Activated T-cell treated with anti-CD3 and anti-CD28 coated beads, Interleukin-2, amount 50 U/mL, for 4 hours (primary cell): ENCODE data around the gene ELFN1. TPM values are rescaled to one million over a fixed set of nuclear protein-coding genes. Genes with fewer than 3 reads are reported as not detected.

Experiments
- ATAC-seq, 2 donors: fragments of 200-7000 bp; cut with Tn5 transposase; one replicate each; pipeline ENCODE4 v1.10.0; 2021
- DNase-seq: peaks from one replicate; pipeline ENCODE4 v3.0.0-alpha.2; 2020
- H3K27me3 Mint-ChIP-seq: one replicate; pipeline ENCODE4 v1.8.0; 2021; ENCODE audit warnings: low read depth, mixed read lengths
- H3K36me3 Mint-ChIP-seq: one replicate; pipeline ENCODE4 v1.8.0; 2022; ENCODE audit warnings: mixed read lengths; ENCODE audit not compliant: insufficient read depth
- H3K4me1 Mint-ChIP-seq: one replicate; pipeline ENCODE4 v1.8.0; 2021; ENCODE audit warnings: low read depth, mixed read lengths
- H3K4me3 Mint-ChIP-seq: one replicate; pipeline ENCODE4 v1.8.0; 2021; ENCODE audit warnings: mild to moderate bottlenecking, moderate library complexity, mixed read lengths
- H3K9me3 Mint-ChIP-seq: one replicate; pipeline ENCODE4 v1.8.0; 2021; ENCODE audit warnings: mixed read lengths
- total RNA-seq, 3 donors: library from RNA; stranded (reverse); gene quantifications; one replicate each; pipeline ENCODE4 v1.2.1, GENCODE V29; 2021

ELFN1 gene
- total RNA-seq, 3 donors from 2014 or later = 0.11 to 0.13 (median 0.13) TPM

DNA sequence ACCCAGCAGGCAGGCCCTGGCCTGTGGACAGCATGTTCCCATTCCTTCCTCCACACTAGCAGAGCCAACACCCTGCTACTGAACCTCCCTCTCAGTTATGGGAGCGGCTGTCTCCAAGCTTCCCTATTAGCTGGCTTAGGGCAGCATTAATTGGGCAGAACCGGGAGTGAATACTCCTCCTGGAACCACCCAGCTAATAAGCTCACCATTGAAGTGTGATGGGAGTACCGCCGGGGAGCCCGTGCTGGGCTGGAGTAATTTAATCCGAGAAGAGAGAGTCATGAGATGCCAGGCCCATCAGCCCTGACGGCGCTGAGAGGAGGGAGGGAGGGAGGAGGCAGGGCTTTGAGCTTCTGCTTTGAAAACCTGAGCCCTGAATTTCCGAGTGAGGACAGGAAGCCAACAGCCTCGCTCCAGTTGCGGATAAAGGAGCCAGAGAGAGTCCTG lies 31.8 kb upstream of the ELFN1 start:
- DNase-seq (no peak), ATAC-seq (no peak)
- H3K27me3 Mint-ChIP-seq = peaks cover 10% of the 10 kb centered on the region
- H3K4me1 Mint-ChIP-seq = no peaks in the 10 kb centered on the region
- H3K9me3 Mint-ChIP-seq = peaks cover 14% of the 10 kb centered on the region
- no peaks in the 10 kb centered on the region for H3K36me3 Mint-ChIP-seq
- no peak overlapping the region for H3K4me3 Mint-ChIP-seq

DNA sequence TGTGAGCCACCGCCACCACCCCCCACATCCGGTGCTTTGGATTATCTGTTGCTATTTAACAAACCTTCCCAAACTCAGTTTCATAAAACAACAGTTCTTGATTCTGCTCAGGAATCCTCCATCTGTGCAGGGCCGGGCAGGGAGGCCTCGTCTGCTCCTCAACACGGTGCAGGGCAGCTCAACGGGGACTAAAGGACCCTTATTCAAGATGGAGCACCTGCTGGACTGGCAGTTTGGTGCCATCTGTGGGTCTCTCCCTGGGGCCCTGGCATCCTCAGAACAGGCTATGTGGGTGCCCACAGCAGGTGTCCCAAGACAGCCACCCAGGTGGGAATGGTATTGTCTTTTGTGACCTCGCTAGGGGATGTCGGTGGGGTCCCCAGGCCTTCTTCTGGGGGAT lies 31.0 kb upstream of the ELFN1 start:
- Mint-ChIP-seq H3K27me3 (peaks cover 10% of the 10 kb centered on the region), H3K4me1 (no peaks in the 10 kb centered on the region), H3K9me3 (peaks cover 14% of the 10 kb centered on the region), H3K4me3 (no peak overlapping the region), H3K36me3 (no peaks in the 10 kb centered on the region)
- no peak for DNase-seq
- no peak for ATAC-seq

DNA sequence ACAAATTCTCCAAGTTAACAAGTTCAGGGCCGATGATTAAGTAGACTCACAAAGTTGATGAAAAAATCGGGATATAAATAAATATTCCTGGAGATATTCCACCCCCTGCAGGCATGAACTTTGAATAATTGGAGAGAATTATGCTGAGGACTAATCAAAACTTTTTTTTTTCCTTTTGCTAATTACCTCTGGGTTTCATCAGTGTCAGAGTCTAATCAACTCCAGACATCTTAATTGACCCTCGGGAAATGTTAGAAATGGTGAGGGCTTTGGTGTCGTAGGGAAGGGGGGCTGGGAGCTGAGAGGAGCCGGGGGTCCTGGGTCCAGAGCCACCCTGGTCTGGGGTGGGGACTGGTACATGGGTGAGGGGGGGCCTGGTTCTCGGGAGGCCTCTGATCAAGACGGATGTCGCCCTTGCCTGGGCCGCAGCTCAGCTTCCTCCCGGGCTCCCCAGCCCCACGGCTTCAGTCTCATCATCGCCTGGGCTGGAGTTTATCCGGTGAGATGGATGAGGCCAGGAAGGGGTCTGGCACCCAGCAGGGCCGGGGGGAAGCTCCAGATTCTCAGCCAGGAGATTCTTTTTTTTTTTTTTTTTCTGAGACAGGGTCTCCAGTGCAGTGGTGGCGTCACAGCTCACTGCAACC lies 30.4 kb upstream of the ELFN1 start:
- H3K4me3 Mint-ChIP-seq = no peak overlapping the region
- no peak for DNase-seq
- peaks cover 5% of the 10 kb centered on the region for H3K27me3 Mint-ChIP-seq
- H3K4me1 Mint-ChIP-seq = no peaks in the 10 kb centered on the region
- peaks cover 11% of the 10 kb centered on the region for H3K9me3 Mint-ChIP-seq
- H3K36me3 Mint-ChIP-seq = no peaks in the 10 kb centered on the region
- no peak for ATAC-seq

DNA sequence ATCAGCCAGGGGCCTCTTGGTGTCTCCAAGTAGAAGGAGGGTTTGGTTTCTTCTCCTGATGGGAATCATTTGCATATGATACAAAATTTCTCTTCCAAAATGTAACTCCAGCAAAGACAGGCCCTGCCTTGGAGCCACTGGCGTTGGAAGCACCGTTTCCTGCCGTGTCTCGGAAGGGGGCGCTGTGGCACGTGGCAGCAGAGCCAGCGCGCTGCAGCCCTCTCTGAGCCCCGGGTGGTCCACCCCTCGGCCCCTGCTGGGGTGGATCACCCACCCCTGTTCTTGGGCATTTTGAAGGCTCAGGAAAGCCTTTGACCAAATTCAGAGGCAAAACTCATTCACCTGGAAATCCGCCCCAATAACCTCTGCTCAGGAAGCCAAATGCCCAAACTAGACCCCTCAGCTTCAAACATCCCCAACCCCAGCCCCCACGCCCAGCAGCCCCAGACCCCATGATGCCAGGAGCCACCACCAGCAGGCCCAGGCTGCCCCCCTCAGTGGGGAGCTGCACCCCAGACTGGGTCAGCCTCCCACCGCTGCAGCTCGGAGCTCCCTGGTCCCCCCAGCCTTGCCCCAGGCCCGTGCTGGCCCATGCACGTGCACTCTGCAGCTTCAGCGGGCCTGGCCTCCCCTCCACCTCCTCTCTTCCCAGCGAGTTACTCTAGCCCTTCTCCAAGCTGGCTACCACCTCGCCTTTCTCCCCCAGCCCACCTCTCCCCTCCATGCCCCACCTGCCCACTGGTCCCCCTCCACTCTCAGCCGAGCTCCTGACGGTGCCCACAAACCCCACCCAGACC lies 29.5 kb upstream of the ELFN1 start:
- ATAC-seq (no peak), DNase-seq (no peak)
- peaks cover 8% of the 10 kb centered on the region for H3K27me3 Mint-ChIP-seq

DNA sequence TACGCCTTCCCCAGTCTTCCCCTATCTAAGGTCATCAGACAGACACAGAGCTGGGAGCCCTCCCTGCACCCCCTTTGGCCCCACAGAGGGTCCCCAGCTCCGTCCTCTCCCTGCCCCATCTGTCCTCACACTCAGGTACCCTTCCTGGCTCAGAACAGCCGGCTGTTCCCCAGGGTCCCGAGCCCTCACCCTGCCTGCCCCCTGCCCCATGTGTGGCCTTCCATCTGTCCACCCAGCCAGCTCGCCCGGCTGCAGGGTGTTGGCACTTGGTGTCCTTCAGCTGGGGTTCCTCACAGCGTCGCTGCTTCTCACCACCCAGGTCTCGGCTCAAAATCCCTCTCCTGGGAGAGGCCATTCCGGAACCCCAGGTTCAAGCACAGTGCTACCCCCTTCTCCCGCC lies 28.9 kb upstream of the ELFN1 start:
- ATAC-seq (no peak), DNase-seq (no peak)
- peaks cover 8% of the 10 kb centered on the region for H3K27me3 Mint-ChIP-seq
- peaks cover 4% of the 10 kb centered on the region for H3K9me3 Mint-ChIP-seq
- H3K4me3 Mint-ChIP-seq = no peak overlapping the region
- no peaks in the 10 kb centered on the region for H3K4me1 Mint-ChIP-seq
- H3K36me3 Mint-ChIP-seq = no peaks in the 10 kb centered on the region

More for the DNA sequence above, 29.5 kb upstream of the ELFN1 start:
- Mint-ChIP-seq H3K4me1 (no peaks in the 10 kb centered on the region), H3K9me3 (peaks cover 9% of the 10 kb centered on the region), H3K4me3 (no peak overlapping the region), H3K36me3 (no peaks in the 10 kb centered on the region)

DNA sequence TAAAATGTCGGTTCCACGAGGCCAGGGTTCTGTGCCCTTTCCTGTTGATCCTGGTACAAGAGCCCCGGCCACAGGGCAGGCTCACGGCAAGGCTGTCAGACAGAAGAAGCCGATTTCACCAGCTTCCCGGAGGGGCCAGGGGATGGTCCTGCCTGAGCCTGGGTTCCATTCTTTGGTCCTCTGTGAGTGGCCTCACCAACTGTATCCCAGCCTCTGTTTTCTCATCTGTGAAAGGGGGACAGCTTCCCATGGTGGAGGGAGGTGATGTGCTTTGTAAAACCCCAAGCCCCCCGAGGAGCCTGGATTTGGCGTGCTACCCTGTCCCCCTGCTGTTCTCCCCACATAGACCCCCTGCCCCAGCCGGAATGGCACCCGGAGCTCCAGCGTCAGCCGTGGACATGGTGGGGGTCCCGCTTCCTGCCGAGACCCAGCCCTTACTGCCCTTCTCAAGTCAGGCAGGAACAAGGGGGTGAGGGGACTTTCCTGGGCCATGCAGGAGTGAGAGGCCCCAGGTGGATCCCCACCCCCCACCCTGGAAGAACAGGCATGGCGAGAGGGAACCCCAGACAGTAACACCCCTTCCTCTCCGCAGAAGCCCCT lies 28.3 kb upstream of the ELFN1 start:
- DNase-seq (no peak), ATAC-seq (no peak)
- H3K36me3 Mint-ChIP-seq = no peaks in the 10 kb centered on the region
- no peaks in the 10 kb centered on the region for H3K4me1 Mint-ChIP-seq
- peaks cover 4% of the 10 kb centered on the region for H3K9me3 Mint-ChIP-seq
- H3K27me3 Mint-ChIP-seq = peaks cover 8% of the 10 kb centered on the region
- no peak overlapping the region for H3K4me3 Mint-ChIP-seq

DNA sequence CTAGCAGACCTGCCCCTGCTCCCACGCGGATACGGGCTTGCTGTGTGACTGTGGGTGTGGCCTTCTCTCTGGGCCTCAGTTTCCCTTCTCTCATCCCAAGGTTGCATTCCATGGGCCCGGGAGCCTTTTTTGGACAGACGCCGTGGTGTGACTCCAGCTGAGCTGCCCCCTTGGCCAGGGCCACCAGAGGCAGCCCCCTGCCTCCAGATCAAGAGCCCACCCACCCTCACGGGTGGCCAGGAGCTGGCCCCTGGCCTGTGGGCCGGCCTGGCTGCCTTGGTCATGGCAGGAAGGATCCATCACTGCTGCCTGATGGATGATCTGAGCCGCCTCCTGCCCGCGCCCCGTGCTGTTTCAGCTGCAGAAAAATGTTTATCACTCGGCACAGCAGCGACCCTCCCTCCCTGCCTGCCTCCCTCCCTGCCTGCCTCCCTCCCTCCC lies 27.8 kb upstream of the ELFN1 start:
- DNase-seq = no peak
- peaks cover under 1% of the 10 kb centered on the region for H3K9me3 Mint-ChIP-seq
- peaks cover 8% of the 10 kb centered on the region for H3K27me3 Mint-ChIP-seq
- H3K36me3 Mint-ChIP-seq = no peaks in the 10 kb centered on the region
- H3K4me1 Mint-ChIP-seq = no peaks in the 10 kb centered on the region
- ATAC-seq = no peak
- no peak overlapping the region for H3K4me3 Mint-ChIP-seq

DNA sequence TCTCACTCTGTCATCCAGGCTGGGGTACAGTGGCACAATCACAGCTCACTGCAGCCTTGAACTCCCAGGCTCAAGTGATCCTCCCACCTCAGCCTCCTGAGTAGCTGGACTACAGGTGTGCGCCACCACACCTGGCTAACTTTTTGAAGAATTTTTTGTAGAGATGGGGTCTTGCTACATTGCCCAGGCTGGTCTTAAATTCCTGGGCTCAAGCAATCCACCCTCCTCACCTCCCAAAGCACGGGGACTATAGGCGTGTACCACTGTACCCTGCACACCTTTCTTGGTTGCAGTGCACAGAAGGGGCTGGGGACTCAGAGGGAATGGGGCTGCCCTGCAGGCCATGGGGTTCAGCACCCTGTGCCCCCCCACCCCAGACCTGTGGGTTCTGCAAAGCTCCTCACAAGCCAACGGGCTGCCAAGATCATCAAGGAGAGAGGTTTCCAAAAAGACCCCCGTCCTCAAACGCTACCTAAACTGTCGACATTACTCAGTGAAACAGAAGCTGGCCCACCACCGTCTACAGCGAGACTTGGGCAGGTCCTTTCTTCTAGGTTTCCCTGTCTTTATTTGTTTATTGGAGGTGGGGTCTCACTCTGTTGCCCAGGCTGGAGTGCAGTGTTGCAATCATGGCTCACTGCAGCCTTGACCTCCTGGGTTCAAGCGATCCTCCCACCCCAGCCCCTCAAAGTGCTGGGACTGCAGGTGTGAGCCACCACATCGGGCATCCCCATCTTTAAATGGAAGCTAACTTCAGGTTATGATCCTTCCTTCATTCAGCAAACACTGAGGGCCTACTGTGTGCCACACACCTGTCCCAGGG lies 26.6 kb upstream of the ELFN1 start:
- H3K36me3 Mint-ChIP-seq = no peaks in the 10 kb centered on the region
- ATAC-seq (no peak), DNase-seq (no peak)
- H3K27me3 Mint-ChIP-seq = peaks cover 11% of the 10 kb centered on the region
- H3K4me1 Mint-ChIP-seq = no peaks in the 10 kb centered on the region
- H3K9me3 Mint-ChIP-seq = no peaks in the 10 kb centered on the region
- H3K4me3 Mint-ChIP-seq = no peak overlapping the region

DNA sequence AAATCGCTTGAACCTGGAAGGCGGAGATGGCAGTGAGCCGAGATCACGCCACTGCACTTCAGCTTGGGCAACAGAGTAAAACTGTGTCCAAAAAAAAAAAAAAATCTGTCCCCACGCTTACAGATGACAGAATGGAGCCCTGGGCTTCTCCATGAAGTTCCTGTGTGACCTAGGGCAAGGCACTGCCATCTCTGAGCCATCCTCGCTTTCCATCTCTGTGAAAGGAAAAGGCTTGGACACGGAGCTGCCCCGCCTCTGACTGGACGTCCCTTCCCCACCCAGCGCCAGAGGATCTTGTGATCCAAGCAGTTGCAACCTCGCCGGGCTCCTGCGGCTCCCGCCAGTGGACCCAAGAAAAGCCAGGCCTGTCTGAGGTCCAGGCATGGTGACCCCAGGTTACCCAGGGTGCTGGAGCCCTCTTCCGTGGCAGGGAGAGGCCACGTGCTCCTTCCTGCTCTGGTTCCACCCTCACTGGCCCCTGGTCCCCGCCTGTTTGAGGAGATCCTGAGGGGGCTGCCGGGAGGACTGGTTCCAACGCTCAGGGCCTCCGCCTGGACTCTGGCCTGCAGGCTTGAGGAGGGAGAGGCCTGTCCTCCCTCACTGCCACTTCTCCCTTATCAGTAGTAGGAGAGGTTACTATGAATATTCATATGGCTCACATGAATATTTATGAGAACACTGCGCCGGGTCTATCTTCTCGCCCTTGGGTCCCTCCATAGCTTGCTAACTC lies 25.6 kb upstream of the ELFN1 start:
- DNase-seq (no peak), ATAC-seq (no peak)
- peaks cover 12% of the 10 kb centered on the region for H3K27me3 Mint-ChIP-seq
- no peaks in the 10 kb centered on the region for H3K36me3 Mint-ChIP-seq
- H3K4me1 Mint-ChIP-seq = no peaks in the 10 kb centered on the region
- H3K4me3 Mint-ChIP-seq = no peak overlapping the region
- no peaks in the 10 kb centered on the region for H3K9me3 Mint-ChIP-seq

DNA sequence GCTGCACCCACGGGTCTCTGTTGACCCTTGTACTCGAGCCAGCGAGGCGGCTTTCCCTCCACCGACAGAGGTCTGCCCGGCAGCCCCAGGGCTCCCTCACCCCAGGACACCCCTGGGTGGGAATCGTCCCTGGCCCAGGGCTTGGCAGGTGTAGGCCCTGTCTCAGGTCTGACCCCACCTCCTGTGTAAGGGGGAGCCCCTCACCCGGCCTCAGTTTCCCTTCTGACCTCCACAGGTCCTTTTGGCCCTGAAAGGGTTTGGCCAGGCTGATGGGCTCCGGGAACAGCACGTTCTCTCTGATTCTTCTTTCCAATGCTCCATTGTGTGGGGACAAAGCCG lies 25.0 kb upstream of the ELFN1 start:
- H3K36me3 Mint-ChIP-seq = no peaks in the 10 kb centered on the region
- DNase-seq = no peak
- peaks cover 16% of the 10 kb centered on the region for H3K27me3 Mint-ChIP-seq
- no peak overlapping the region for H3K4me3 Mint-ChIP-seq
- ATAC-seq = no peak
- H3K9me3 Mint-ChIP-seq = no peaks in the 10 kb centered on the region
- no peaks in the 10 kb centered on the region for H3K4me1 Mint-ChIP-seq

DNA sequence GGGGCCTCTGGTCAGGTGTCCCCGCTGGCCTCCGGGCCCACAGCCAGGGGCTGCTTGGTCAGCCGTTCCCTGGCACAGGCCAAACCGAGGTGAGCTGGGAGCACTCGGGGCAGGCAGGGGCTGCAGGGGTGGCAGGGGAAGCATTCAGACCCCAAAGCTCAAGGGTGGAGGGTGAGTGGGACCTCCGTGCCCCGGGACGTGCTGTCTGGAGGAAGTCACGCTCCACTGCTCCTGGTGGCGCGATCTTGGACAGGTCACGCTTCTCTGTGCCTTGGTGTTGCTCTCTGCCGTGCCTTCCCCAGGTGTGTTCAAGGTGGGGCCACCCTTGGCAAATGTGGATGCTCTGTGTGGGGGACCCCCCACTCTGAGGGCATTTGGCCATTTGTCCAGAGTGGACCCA lies 24.6 kb upstream of the ELFN1 start:
- no peak for DNase-seq
- Mint-ChIP-seq H3K27me3 (peaks cover 17% of the 10 kb centered on the region), H3K9me3 (no peaks in the 10 kb centered on the region), H3K4me3 (no peak overlapping the region), H3K4me1 (no peaks in the 10 kb centered on the region), H3K36me3 (no peaks in the 10 kb centered on the region)
- no peak for ATAC-seq

DNA sequence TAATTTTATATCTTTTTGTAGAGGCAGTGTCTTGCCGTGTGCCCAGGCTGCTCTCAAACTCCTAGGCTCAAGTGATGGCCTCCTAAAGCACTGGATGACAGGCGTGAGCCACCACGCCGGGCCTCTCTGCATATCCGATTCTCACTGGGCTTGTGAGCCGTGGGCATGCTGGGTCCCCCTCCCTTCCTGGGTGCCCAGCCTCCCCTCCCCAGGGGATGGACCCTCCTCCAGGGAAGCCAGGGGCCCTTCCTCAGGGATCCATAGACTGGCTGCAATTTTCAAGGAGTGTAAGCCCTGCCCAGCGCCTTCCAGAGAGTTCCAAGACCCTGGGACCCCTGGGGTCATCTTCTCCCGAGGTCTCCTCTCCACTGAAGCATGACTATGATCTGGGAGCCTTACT lies 23.7 kb upstream of the ELFN1 start:
- peaks cover 17% of the 10 kb centered on the region for H3K27me3 Mint-ChIP-seq

DNA sequence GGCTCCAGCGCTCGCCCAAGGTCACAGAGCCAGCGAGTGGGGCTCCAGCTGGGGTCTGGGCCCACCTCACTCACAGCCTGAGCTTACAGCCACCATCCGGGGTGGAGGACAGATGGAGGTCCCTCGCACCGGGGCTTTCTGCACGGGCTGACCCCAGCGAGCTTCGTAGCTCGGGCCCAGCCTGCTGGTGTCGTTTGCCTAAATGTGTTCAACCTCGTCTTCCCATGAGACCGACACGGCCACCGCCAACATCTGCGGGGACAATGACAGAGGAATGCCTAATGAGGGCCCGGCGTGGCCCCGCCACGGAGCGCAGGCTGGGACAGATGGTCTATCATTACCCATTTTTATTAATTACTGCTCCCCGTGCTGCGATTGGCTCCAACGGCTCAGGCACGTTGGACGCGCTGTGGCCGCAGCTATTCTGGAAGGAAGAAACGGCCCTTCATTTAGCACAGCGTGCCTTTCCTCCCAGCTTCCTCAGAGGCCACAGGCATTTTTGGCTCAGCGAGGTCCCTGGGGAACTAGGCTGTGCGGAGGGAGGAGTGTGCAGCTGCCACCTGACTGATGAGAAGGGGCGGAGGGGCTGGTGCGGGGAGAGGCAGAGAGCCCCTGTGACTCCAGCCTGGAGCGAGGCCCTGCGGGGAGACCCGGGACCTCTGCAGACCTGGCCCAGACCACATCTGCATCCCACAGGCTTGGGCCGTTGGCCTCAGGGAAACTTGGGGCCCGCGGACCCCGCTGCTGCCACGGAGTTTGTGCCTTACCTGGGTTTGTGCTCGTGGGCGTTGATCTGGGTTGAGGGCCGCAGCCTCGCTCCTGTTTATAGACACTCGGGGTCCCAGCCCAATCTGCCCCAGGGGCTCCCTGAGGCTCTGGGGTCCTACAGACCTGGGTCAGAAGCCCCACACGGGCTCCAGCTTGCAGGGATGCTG lies 22.9 kb upstream of the ELFN1 start:
- H3K4me3 Mint-ChIP-seq = no peak overlapping the region
- ATAC-seq (no peak), DNase-seq (no peak)
- no peaks in the 10 kb centered on the region for H3K9me3 Mint-ChIP-seq
- no peaks in the 10 kb centered on the region for H3K4me1 Mint-ChIP-seq
- peaks cover 17% of the 10 kb centered on the region for H3K27me3 Mint-ChIP-seq
- H3K36me3 Mint-ChIP-seq = no peaks in the 10 kb centered on the region

More for the DNA sequence above, 23.7 kb upstream of the ELFN1 start:
- no peaks in the 10 kb centered on the region for H3K36me3 Mint-ChIP-seq
- H3K4me3 Mint-ChIP-seq = no peak overlapping the region
- no peak for DNase-seq
- no peaks in the 10 kb centered on the region for H3K4me1 Mint-ChIP-seq
- ATAC-seq = no peak
- no peaks in the 10 kb centered on the region for H3K9me3 Mint-ChIP-seq
